Smooth muscle cell (in vitro differentiated cells): ENCODE data around the gene EEF1A2. TPM values are rescaled to one million over a fixed set of nuclear protein-coding genes. Genes with fewer than 3 reads are reported as not detected.

ENCODE experiments used
- DNase-seq: peaks from one replicate; lab custom pipeline; 2025; ENCODE audit not compliant: unreplicated experiment; lab: John Stamatoyannopoulos, UW
- H2AFZ ChIP-seq: fragments of 200-600 bp; sonication (generic); 2 replicates; pipeline ENCODE4 v1.6.0; 2016; ENCODE audit warnings: antibody characterized with exemption, low read depth, mild to moderate bottlenecking
- H3F3A ChIP-seq: fragments of 200-600 bp; sonication (generic); 2 replicates; pipeline ENCODE4 v1.6.0; 2017; ENCODE audit warnings: antibody characterized with exemption, low read depth
- H3K27ac ChIP-seq: fragments of 200-600 bp; sonication (generic); 2 replicates; pipeline ENCODE4 v1.5.1; 2016; ENCODE audit warnings: low read depth, mild to moderate bottlenecking
- H3K27me3 ChIP-seq: fragments of 200-600 bp; sonication (generic); 2 replicates; pipeline ENCODE4 v1.6.1; 2016; ENCODE audit warnings: low read depth, mild to moderate bottlenecking
- H3K36me3 ChIP-seq: fragments of 200-600 bp; sonication (generic); 2 replicates; pipeline ENCODE4 v1.5.1; 2016; ENCODE audit warnings: low read depth
- H3K4me1 ChIP-seq: fragments of 200-600 bp; sonication (generic); 2 replicates; pipeline ENCODE4 v1.5.1; 2016; ENCODE audit warnings: low read depth
- H3K4me2 ChIP-seq: fragments of 200-600 bp; sonication (generic); 2 replicates; pipeline ENCODE4 v1.6.0; 2016; ENCODE audit warnings: mild to moderate bottlenecking
- H3K4me3 ChIP-seq: fragments of 200-600 bp; sonication (generic); 2 replicates; pipeline ENCODE4 v1.5.1; 2016; ENCODE audit warnings: mild to moderate bottlenecking
- H3K79me2 ChIP-seq: fragments of 200-600 bp; sonication (generic); 2 replicates; pipeline ENCODE4 v1.6.0; 2016; ENCODE audit warnings: low read depth, mild to moderate bottlenecking
- H3K9ac ChIP-seq: fragments of 200-600 bp; sonication (generic); 2 replicates; pipeline ENCODE4 v1.6.0; 2016; ENCODE audit warnings: low read depth
- H3K9me3 ChIP-seq: fragments of 200-600 bp; sonication (generic); replicated peaks from 2 replicates; pipeline ENCODE4 v1.5.1; 2016; ENCODE audit warnings: low read depth
- H4K20me1 ChIP-seq: fragments of 200-600 bp; sonication (generic); 2 replicates; pipeline ENCODE4 v1.6.0; 2016; ENCODE audit warnings: low read depth
- CTCF ChIP-seq: fragments of 200-600 bp; sonication (generic); IDR thresholded peaks from 2 replicates; pipeline ENCODE4 v1.5.1; 2017; ENCODE audit warnings: borderline replicate concordance, mild to moderate bottlenecking, antibody characterized with exemption; ENCODE audit not compliant: insufficient read depth, poor library complexity, severe bottlenecking
- WGBS: methylation state at CpG from one replicate; pipeline ENCODE4 v1.1.7; 2016; ENCODE audit warnings: low lambda C conversion rate; 5-methylcytosine and 5-hydroxymethylcytosine counted together
- polyA plus RNA-seq: library from polyadenylated mRNA; unstranded; fragments of >200 nt; fragmentation: Nextera tagmentation; extraction: Ambion mirVana; gene quantifications from 2 replicates; pipeline ENCODE4 v1.2.1, GENCODE V29; 2016
- total RNA-seq: library from RNA; depleted of rRNA; stranded (reverse); fragments of >200 nt; gene quantifications from 2 replicates; pipeline ENCODE4 v1.2.3, GENCODE V29; 2014

Gene EEF1A2
- total and polyA plus RNA-seq, 2 experiments from 2014 or later: 2.1 to 5.1 TPM

- no peaks in the 10 kb centered on the region for H3F3A ChIP-seq
- no peak for DNase-seq
- no peaks in the 10 kb centered on the region for H3K27me3 ChIP-seq
- H3K4me1 ChIP-seq: peaks cover 14% of the 10 kb centered on the region
- no peak overlapping the region for H3K9ac ChIP-seq
- no peak for TF ChIP-seq CTCF
- H3K27ac ChIP-seq: no peak overlapping the region
- no peaks in the 10 kb centered on the region for H4K20me1 ChIP-seq
- WGBS: 92% methylated on average over 33 of the region's 36 CpGs
- no peak overlapping the region for H3K4me3 ChIP-seq
- no peaks in the 10 kb centered on the region for H3K9me3 ChIP-seq
- H2AFZ ChIP-seq: no peak overlapping the region
- no peaks in the 10 kb centered on the region for H3K79me2 ChIP-seq
- H3K36me3 ChIP-seq: no peaks in the 10 kb centered on the region
- H3K4me2 ChIP-seq: no peak overlapping the region
Measured at GRCh38 chr20:63458170-63459069, 40.5 kb downstream of the EEF1A2 start.

- Histone ChIP-seq H3K4me3 (no peak overlapping the region), H3K4me2 (no peak overlapping the region), H2AFZ (no peak overlapping the region), H3K27ac (no peak overlapping the region), H3K4me1 (peaks cover 14% of the 10 kb centered on the region), H3K9ac (no peak overlapping the region), H3F3A (no peaks in the 10 kb centered on the region), H3K79me2 (no peaks in the 10 kb centered on the region), H4K20me1 (no peaks in the 10 kb centered on the region), H3K9me3 (no peaks in the 10 kb centered on the region), H3K27me3 (no peaks in the 10 kb centered on the region), H3K36me3 (no peaks in the 10 kb centered on the region)
- WGBS: 88% methylated on average over 12 of the region's 17 CpGs
- TF ChIP-seq CTCF: no peak
- DNase-seq: no peak
Measured at GRCh38 chr20:63457737-63458136, 41.1 kb downstream of the EEF1A2 start.

- H3K27ac ChIP-seq: no peak overlapping the region
- H3K4me2 ChIP-seq: no peak overlapping the region
- no peak overlapping the region for H3K9ac ChIP-seq
- no peaks in the 10 kb centered on the region for H3K27me3 ChIP-seq
- H2AFZ ChIP-seq: no peak overlapping the region
- no peaks in the 10 kb centered on the region for H4K20me1 ChIP-seq
- H3K9me3 ChIP-seq: no peaks in the 10 kb centered on the region
- no peaks in the 10 kb centered on the region for H3K79me2 ChIP-seq
- H3K36me3 ChIP-seq: no peaks in the 10 kb centered on the region
- peaks cover 14% of the 10 kb centered on the region for H3K4me1 ChIP-seq
- no peak for DNase-seq
- no peaks in the 10 kb centered on the region for H3F3A ChIP-seq
- H3K4me3 ChIP-seq: no peak overlapping the region
- WGBS: 90% methylated on average over 40 of the region's 40 CpGs
- TF ChIP-seq CTCF: no peak
Measured at GRCh38 chr20:63456429-63457284, 42.2 kb downstream of the EEF1A2 start.
